NOMO-1 (cell line): ENCODE data around the gene KCNQ1.

ENCODE experiments used
- DNase-seq, 2 experiments: peaks; one replicate each; lab custom pipeline; 2025; ENCODE audit not compliant: unreplicated experiment in 2 of 2; lab: John Stamatoyannopoulos, UW

The KCNQ1 gene

DNA sequence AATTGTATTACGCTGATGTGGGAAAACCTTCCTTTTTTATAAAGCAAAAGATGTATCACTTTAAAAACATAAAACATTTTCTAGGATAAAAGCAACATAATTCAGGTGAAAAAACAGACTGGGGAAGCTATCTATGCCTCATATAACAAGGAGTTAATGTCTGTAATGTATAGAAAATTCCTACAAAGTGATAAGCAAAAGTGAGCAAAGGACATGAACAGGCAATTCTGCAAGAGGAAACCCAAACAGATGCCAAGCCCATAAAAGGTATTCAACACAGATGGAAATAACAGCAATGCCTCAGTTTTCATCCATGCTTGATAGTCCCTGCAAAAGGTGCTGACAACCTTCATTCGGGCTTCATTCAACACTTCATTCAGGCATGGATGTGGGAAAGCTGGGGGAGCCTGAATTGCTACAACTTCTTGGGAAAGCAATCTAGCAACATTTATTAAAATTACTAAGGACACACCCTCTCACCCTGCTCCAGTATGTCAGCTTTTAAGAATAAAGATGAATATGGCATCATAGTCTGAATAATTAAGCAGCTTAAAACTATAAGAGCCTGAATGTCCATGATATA lies 215.6 kb downstream of the KCNQ1 start:
- no peak for DNase-seq

- DNase-seq, result no peak
These were observed 216.6 kb downstream of the KCNQ1 start for GRCh38 chr11:2661173-2662023.

DNA sequence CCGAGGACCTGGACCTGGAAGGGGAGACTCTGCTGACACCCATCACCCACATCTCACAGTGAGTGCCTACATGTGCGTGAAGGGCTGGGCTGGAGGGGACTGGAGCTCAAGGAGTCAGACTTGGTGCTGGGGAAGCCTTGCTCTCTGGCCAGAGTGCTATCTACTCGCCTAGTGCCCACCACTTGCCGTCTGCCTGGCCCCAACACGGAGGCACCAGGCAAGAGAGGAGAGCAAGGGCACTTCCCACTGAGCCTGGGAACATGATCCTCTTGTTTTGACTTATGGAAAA lies 217.2 kb downstream of the KCNQ1 start:
- no peak for DNase-seq

DNA sequence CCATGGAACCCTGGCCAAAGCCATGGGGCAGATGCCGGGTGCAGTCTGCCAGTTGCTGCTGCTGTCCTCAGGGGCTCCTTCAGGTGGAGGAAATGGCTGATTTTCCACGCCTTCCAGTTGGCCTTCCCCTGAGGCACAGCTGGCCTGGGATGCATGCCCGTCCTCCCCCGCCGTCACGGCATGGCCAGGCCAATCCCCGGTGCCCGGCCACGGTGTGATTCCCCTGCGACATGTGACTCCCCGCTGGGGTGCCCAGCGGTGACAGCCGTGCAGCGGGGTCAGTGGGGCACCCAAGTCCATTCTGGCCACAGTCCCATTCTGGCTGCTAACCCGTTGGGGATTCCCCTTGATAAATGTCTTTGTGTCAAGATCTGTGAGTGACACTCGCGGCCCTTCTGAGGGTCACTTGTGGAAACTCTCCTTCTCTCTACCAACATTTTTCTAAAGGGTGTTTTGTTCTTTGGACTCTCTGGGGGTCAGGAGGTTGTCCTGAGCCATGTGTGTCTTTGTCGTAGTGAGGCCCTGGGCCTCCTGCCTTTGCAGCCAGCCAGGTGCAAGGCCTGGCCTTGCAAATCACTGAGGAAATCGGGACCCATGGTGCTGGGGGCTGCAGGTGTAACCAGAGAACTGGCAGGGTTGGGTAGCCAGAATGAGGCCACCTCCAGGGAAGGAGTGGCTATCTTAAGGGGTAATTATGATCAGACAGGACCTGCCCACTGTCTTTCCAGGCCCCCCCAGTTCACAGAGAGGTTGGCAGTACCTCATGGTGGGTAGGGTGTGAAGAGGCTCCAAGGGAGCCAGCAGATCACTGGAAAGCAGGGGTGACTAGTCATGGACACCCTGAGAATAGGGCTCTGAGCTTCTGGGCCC lies 217.9 kb downstream of the KCNQ1 start:
- DNase-seq, result no peak

DNA sequence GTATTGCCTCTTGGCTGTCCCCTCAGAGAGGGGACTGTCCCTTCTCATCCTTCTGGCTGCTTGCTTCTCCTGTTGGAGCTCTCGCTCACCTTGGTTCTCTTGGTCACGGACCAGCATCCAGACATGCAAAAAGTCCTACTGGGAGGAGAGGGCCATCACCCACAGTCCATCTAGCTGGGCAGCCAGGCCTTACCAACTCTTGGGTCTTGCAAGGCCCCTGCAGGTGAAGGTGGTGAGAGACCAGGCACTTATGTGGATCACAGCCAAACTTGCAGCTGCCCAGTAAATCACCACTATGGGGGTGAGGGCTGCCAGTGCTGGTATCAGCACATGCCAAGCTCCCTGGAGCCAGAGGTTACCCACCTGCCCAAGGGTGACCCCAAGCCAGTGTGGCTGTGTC lies 218.7 kb downstream of the KCNQ1 start:
- no peak for DNase-seq

- DNase-seq, result no peak
These were observed 219.1 kb downstream of the KCNQ1 start for GRCh38 chr11:2663915-2664314.

DNA sequence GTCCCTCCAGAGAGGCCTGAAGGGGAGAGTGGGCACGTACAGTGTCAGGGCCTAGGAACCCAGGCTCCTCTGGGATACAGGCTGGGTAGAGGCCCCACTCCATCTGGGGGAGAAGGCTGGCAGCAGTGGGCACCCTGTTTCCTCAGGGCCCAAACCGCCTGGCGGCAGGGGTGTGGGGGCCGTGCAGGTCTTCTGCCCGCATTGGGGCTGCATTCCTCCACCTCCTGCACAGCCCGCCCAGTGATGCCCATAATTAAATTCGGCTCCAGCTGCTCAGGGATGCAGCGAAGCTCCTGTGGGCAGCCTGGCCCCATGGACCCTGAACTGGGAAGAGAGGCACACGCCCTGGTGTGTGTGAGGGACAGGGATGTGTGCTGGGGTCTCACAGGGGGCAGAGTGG lies 219.6 kb downstream of the KCNQ1 start:
- no peak for DNase-seq

DNA sequence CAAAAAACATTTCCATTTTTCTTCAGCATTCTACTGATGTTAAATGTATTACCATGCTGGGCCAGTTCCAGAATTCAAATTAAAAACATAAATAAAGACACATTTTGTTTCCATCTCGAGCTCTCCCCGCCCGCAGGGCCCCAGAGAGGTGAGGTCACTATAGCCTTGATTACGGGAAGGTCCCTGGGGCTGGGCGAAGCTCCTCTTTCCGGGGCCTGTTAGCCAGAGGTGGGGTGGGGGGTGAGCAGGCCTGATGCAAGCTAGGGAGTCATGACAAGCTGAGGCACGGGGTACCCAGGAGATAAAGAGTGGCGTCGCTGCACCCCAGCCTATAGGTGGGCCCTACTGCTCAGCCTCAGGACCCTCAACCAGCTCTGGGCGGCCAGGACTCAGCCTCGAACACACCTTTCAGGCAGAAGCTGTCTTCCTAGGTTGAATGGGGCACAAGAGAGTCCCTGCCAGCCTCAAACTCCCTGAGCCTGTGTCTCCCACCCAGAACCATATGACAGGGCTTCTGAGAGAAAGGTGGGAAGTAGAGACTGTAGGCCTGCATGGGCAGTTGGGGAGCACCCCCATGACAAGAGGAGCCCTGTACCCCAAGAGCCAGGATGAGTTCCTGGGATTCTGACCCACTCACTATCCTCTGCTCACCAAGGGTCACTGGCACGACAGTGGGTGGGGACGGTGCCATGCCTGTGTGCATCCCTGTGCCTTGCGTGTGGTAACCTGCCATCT lies 220.2 kb downstream of the KCNQ1 start:
- DNase-seq, result no peak

GRCh38 chr11:2665526-2666400 lies 221.0 kb downstream of the KCNQ1 start:
- DNase-seq, result no peak

DNA sequence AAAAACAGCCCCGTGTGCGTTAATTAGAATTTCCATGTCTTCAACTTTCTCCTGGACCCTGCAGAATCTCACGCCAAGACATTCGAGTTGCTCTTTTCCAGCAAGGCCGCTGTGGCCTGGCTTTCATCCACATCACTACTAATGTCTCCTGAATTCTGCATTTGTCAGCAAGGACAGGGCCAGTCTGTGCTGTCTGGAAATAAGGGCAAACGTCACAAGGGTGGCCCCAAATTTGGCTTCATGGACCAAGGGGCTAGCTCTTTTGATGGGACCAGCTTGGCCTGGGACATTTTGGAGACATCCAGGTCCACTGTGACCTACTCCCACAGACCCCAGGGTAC lies 221.6 kb downstream of the KCNQ1 start:
- no peak for DNase-seq

GRCh38 chr11:2666828-2667570 lies 222.2 kb downstream of the KCNQ1 start:
- no peak for DNase-seq

- DNase-seq, result no peak
These were observed 223.1 kb downstream of the KCNQ1 start for GRCh38 chr11:2667940-2668339.

DNA sequence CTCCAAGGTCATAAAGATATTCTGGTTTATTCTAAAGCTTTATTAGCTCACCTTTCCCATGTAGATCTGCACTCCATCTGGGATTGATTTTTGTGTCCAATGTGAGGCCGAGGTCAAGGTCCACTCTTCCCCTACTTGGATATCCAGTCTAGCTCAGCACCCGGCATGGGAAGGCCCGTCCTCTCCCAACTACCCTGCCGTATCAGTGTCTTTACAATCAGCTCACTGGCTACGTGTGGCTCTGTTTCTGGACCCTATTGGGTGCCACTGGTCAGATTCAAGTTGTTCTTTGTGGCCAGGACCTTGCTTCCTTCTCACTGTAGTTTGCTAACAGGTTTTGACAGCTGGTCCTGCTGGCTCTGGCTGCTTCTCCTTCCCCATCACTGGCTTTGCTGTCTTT lies 224.1 kb downstream of the KCNQ1 start:
- no peak for DNase-seq

GRCh38 chr11:2669634-2670469 lies 225.0 kb downstream of the KCNQ1 start:
- no peak for DNase-seq

GRCh38 chr11:2670541-2671100 lies 225.8 kb downstream of the KCNQ1 start:
- no peak for DNase-seq

DNA sequence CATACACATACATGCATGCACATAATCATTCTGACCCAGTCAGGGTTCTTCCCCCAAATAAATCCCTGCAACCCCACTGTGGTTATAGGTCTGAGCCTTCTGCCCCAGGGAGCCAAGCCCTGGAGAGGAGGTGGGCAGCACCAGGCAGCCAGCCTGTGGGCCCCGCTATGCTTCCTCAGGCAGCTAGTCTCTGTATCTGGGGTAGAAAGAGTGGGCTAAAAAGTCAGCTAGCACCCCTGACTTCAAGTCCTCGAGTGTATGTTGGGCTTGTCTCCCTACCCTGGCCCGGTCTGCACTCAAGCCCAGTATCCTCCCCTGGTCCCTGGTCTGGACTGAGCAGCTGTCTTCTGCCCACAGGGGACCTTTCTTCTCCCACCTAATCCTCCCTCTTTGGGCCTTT lies 226.9 kb downstream of the KCNQ1 start:
- no peak for DNase-seq

- DNase-seq, result no peak
These were observed 227.9 kb downstream of the KCNQ1 start for GRCh38 chr11:2672553-2673249.

DNA sequence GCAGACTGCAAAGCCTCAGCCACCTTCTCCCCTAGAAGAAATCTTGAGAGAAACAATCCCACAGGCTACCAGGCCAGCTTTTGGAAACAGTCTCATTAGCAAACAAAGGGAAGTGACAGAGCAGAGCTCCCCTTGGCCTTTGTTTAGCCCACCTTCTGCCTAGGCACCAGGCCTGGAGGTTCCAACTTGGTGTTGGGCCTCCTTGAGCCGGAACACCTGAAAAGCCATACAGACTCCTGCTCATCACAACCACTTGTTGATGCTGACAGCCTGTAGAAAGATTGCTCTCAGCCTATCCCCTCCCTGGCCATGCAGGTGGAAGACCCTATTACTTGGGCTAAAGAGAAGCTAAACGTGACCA lies 228.4 kb downstream of the KCNQ1 start:
- DNase-seq, result no peak
